HepG2 (cell line): ENCODE measurements around the gene ABL2. TPM values are rescaled to one million over a fixed set of nuclear protein-coding genes. Genes with fewer than 3 reads are reported as not detected.

Source experiments
- CCAR2 ChIP-seq: fragments of 200-400 bp; formaldehyde crosslinking; optimal IDR thresholded peaks from 2 replicates; pipeline ENCODE3; 2018; ENCODE audit warnings: low read depth, mild to moderate bottlenecking, low read length, moderate library complexity
- CREB1 ChIP-seq, 2 experiments: fragments of 450-650 bp in 1 of 2; IDR thresholded peaks; 2 replicates each; pipeline ENCODE4 v1.6.1; 2016 to 2017; ENCODE audit warnings: control low read depth in 1 of 2, mild to moderate bottlenecking in 1 of 2, missing compliant biosample characterization in 1 of 2, missing genetic modification characterization in 1 of 2
- CTCF ChIP-seq: sonication (generic); formaldehyde crosslinking; IDR thresholded peaks from 2 replicates; pipeline ENCODE4 v1.5.0; 2020; ENCODE audit warnings: mild to moderate bottlenecking, missing genetic modification reagents, moderate library complexity
- FIP1L1 ChIP-seq: fragments of 200-400 bp; formaldehyde crosslinking; IDR thresholded peaks from 2 replicates; pipeline ENCODE4 v1.6.1; 2018; ENCODE audit warnings: low read depth, mild to moderate bottlenecking, low read length, moderate library complexity, borderline replicate concordance; ENCODE audit not compliant: insufficient read depth
- FOXK1 ChIP-seq: sonication (generic); formaldehyde crosslinking; IDR thresholded peaks from 2 replicates; pipeline ENCODE4 v1.4.0; 2020; ENCODE audit warnings: low read depth, missing genetic modification reagents, borderline replicate concordance
- GATAD2A ChIP-seq: IDR thresholded peaks from 2 replicates; pipeline ENCODE4 v1.6.1; 2016
- GTF2F1 ChIP-seq: fragments of 150-350 bp; IDR thresholded peaks from 2 replicates; pipeline ENCODE4 v1.6.1; 2014; ENCODE audit warnings: low read length
- KDM5B ChIP-seq: sonication (generic); formaldehyde crosslinking; IDR thresholded peaks from 2 replicates; pipeline ENCODE4 v1.4.0; 2020; ENCODE audit warnings: missing genetic modification reagents, mild to moderate bottlenecking, borderline replicate concordance
- LCORL ChIP-seq, 2 experiments: fragments of 450-650 bp in 1 of 2; sonication (generic) in 1 of 2; formaldehyde crosslinking in 1 of 2; IDR thresholded peaks; 2 replicates each; pipeline versions ENCODE4 v1.5.0 to v1.6.1; 2017 to 2020; ENCODE audit warnings: antibody characterized with exemption in 1 of 2, missing genetic modification reagents in 1 of 2
- MED13 ChIP-seq: sonication (generic); formaldehyde crosslinking; IDR thresholded peaks from 2 replicates; pipeline ENCODE4 v1.5.0; 2020; ENCODE audit warnings: missing genetic modification reagents
- MYNN ChIP-seq: sonication (generic); formaldehyde crosslinking; IDR thresholded peaks from 2 replicates; pipeline ENCODE4 v1.4.0; 2020; ENCODE audit warnings: mild to moderate bottlenecking, low read depth, missing genetic modification reagents
- NFE2L2 ChIP-seq: fragments of 150-350 bp; IDR thresholded peaks from 2 replicates; pipeline ENCODE4 v1.6.1; 2014; ENCODE audit warnings: low read length
- NFRKB ChIP-seq: fragments of 450-650 bp; IDR thresholded peaks from 2 replicates; pipeline ENCODE4 v1.6.1; 2017
- REL ChIP-seq: sonication (generic); formaldehyde crosslinking; conservative IDR thresholded peaks from 2 replicates; pipeline ENCODE4 v1.8.0; 2022; ENCODE audit warnings: mild to moderate bottlenecking, missing genetic modification reagents, moderate library complexity
- RNF2 ChIP-seq: fragments of 450-650 bp; conservative IDR thresholded peaks from 2 replicates; pipeline ENCODE4 v1.6.1; 2016; ENCODE audit warnings: low read depth
- SP2 ChIP-seq: sonication (generic); formaldehyde crosslinking; IDR thresholded peaks from 2 replicates; pipeline ENCODE4 v1.5.1; 2020; ENCODE audit warnings: mild to moderate bottlenecking, missing genetic modification reagents
- TRIM24 ChIP-seq: sonication (generic); formaldehyde crosslinking; IDR thresholded peaks from 2 replicates; pipeline ENCODE4 v1.8.0; 2022; ENCODE audit warnings: mild to moderate bottlenecking, missing genetic modification reagents
- ZBTB21 ChIP-seq: sonication (generic); formaldehyde crosslinking; IDR thresholded peaks from 2 replicates; pipeline ENCODE4 v1.4.0; 2020; ENCODE audit warnings: missing genetic modification reagents
- ZBTB7A ChIP-seq: sonication (generic); formaldehyde crosslinking; IDR thresholded peaks from 2 replicates; pipeline ENCODE4 v1.8.0; 2022; ENCODE audit warnings: mild to moderate bottlenecking, missing genetic modification reagents
- ZNF263 ChIP-seq: sonication (generic); formaldehyde crosslinking; IDR thresholded peaks from 2 replicates; pipeline ENCODE4 v1.4.0; 2020; ENCODE audit warnings: missing genetic modification reagents
- ZNF282 ChIP-seq: fragments of 450-650 bp; IDR thresholded peaks from 2 replicates; pipeline ENCODE4 v1.6.1; 2018; ENCODE audit not compliant: partially characterized antibody
- ZNF430 ChIP-seq: sonication (generic); formaldehyde crosslinking; IDR thresholded peaks from 2 replicates; pipeline ENCODE4 v1.9.0; 2021; ENCODE audit warnings: mild to moderate bottlenecking, missing genetic modification reagents
- ZNF446 ChIP-seq: sonication (generic); formaldehyde crosslinking; IDR thresholded peaks from 2 replicates; pipeline ENCODE4 v1.5.0; 2020; ENCODE audit warnings: mild to moderate bottlenecking, missing genetic modification reagents
- ZNF713 ChIP-seq: sonication (generic); formaldehyde crosslinking; IDR thresholded peaks from 2 replicates; pipeline ENCODE4 v1.4.0; 2020; ENCODE audit warnings: mild to moderate bottlenecking, missing genetic modification reagents
- polyA plus RNA-seq, 8 experiments: library from polyadenylated mRNA; depleted of rRNA in 3 of 8; stranded (reverse) in 7 of 8; unstranded in 1 of 8; fragments of >200 nt; fragmentation: Illumina TruSeq in 4 of 8; extraction: Trizol in 4 of 8; gene quantifications; 2 replicates each; pipeline versions ENCODE4 v1.2.1 to v1.2.3, GENCODE V29; 2011 to 2016; ENCODE audit warnings: low read depth in 4 of 8, missing spikeins in 1 of 8, mixed read lengths in 1 of 8; ENCODE audit not compliant: insufficient read depth in 1 of 8
- total RNA-seq, 5 experiments: library from RNA; depleted of rRNA; stranded (reverse); fragments of >200 nt; fragmentation: Illumina TruSeq; extraction: Trizol; gene quantifications; 2 replicates each; pipeline ENCODE4 v1.2.3, GENCODE V29; 2016; ENCODE audit warnings: low read depth in 1 of 5
- TF ChIP-seq, protein P1 (sequence below): sonication (generic); formaldehyde crosslinking; IDR thresholded peaks from 2 replicates; pipeline ENCODE4 v1.4.0; 2020; ENCODE audit warnings: missing genetic modification reagents
- TF ChIP-seq, protein P2 (sequence below): sonication (generic); formaldehyde crosslinking; IDR thresholded peaks from 2 replicates; pipeline ENCODE4 v1.4.0; 2020; ENCODE audit warnings: missing genetic modification reagents

Gene ABL2
- total and polyA plus RNA-seq, 2 of the 13 experiments (the other 11 are each of a cell fraction or from before 2014, with no cell fraction given), result 5.8 to 6.0 TPM

DNA sequence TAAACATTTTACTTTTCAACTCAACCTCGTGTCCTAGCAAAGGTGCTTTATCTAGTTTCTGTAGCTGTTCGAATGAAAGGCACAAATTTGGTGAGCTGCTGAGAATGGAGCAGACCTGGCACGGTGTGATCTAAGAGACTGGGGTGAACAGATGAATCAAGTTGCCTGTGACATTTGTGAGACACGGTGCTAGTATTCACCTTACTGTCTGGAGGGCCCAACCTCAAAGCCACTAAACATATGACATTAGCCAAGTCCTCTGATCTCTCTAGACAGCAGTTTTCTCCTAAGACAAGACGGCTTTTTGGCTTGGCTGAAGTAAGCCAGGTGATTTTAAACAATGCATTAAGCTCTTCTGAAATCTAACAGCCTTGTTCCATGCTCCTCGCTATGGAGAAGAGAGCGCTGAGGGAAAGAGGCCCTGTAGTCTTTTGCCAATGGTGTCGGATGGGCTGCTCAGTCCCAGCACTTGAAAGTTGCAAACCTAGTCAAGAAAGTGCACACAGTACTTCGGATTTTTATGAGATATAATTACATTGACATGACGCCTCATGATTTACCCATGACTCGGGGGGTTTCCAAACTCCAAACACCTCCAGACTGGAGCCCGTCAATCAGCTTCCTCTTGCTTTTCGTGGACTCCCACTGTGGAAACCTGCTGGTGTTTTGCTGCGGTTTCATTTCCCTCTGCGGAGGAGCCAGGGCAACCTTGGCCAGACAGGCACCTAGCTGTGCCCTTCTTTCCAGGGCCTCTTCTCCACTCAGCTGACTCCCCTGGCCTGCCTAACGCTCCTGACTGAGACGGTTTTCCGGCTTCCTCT, 148.4 kb downstream of the ABL2 start (continued):
- TF ChIP-seq, protein P1, sequence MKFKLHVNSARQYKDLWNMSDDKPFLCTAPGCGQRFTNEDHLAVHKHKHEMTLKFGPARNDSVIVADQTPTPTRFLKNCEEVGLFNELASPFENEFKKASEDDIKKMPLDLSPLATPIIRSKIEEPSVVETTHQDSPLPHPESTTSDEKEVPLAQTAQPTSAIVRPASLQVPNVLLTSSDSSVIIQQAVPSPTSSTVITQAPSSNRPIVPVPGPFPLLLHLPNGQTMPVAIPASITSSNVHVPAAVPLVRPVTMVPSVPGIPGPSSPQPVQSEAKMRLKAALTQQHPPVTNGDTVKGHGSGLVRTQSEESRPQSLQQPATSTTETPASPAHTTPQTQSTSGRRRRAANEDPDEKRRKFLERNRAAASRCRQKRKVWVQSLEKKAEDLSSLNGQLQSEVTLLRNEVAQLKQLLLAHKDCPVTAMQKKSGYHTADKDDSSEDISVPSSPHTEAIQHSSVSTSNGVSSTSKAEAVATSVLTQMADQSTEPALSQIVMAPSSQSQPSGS, result no peak
- TF ChIP-seq TRIM24 (CRISPR knock-in tag) (no peak), SP2 (no peak), ZBTB7A (CRISPR knock-in tag) (no peak), ZNF713 (CRISPR knock-in tag) (no peak), FOXK1 (no peak), KDM5B (CRISPR knock-in tag) (no peak), LCORL (IDR thresholded peaks at IDR 0.05) (no peak), LCORL (CRISPR knock-in tag; IDR thresholded peaks at IDR 0.05) (no peak), CREB1 (IDR thresholded peaks at IDR 0.05) (no peak), CREB1 (CRISPR knock-in tag; IDR thresholded peaks at IDR 0.05) (no peak), MYNN (no peak), MED13 (CRISPR knock-in tag) (no peak), CTCF (CRISPR knock-in tag) (no peak), FIP1L1 (no peak), CCAR2 (no peak), ZNF263 (CRISPR knock-in tag) (no peak), REL (no peak), GTF2F1 (no peak), ZNF446 (CRISPR knock-in tag) (no peak), ZBTB21 (CRISPR knock-in tag) (no peak), NFRKB (no peak), ZNF430 (0 out of 2 replicates have a peak, but pooled peaks have one; percentile 22), RNF2 (no peak), ZNF282 (no peak), NFE2L2 (no peak), GATAD2A (peak; percentile 7; the same call in 1 of the 2 replicates)
- TF ChIP-seq, protein P2, sequence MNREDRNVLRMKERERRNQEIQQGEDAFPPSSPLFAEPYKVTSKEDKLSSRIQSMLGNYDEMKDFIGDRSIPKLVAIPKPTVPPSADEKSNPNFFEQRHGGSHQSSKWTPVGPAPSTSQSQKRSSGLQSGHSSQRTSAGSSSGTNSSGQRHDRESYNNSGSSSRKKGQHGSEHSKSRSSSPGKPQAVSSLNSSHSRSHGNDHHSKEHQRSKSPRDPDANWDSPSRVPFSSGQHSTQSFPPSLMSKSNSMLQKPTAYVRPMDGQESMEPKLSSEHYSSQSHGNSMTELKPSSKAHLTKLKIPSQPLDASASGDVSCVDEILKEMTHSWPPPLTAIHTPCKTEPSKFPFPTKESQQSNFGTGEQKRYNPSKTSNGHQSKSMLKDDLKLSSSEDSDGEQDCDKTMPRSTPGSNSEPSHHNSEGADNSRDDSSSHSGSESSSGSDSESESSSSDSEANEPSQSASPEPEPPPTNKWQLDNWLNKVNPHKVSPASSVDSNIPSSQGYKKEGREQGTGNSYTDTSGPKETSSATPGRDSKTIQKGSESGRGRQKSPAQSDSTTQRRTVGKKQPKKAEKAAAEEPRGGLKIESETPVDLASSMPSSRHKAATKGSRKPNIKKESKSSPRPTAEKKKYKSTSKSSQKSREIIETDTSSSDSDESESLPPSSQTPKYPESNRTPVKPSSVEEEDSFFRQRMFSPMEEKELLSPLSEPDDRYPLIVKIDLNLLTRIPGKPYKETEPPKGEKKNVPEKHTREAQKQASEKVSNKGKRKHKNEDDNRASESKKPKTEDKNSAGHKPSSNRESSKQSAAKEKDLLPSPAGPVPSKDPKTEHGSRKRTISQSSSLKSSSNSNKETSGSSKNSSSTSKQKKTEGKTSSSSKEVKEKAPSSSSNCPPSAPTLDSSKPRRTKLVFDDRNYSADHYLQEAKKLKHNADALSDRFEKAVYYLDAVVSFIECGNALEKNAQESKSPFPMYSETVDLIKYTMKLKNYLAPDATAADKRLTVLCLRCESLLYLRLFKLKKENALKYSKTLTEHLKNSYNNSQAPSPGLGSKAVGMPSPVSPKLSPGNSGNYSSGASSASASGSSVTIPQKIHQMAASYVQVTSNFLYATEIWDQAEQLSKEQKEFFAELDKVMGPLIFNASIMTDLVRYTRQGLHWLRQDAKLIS (CRISPR knock-in tag), result no peak
